H9 (cell line): Measurements from ENCODE around the gene CLPTM1L. TPM values are rescaled to one million over a fixed set of nuclear protein-coding genes. Genes with fewer than 3 reads are reported as not detected.
A peak's percentile ranks its signal among the peaks of the same experiment; 100 is the strongest.

Source experiments
- DNase-seq: peaks from one replicate; pipeline ENCODE4 v3.0.0-alpha.2; 2017
- H2AFZ ChIP-seq: one replicate; pipeline ENCODE4 v1.6.1; 2013; ENCODE audit warnings: mild to moderate bottlenecking, low read length, control low read depth, moderate library complexity
- H2AK5ac ChIP-seq: 2 replicates; pipeline ENCODE4 v1.6.1; 2013; ENCODE audit warnings: low read length, control low read depth, mixed read lengths; ENCODE audit not compliant: insufficient read length
- H2BK120ac ChIP-seq: one replicate; pipeline ENCODE4 v1.6.1; 2013; ENCODE audit warnings: low read depth, mild to moderate bottlenecking, low read length, control low read depth, inconsistent platforms; ENCODE audit not compliant: poor library complexity, severe bottlenecking
- H2BK12ac ChIP-seq: 2 replicates; pipeline ENCODE4 v1.6.1; 2013; ENCODE audit warnings: low read length, control low read depth, mixed read lengths, low read depth; ENCODE audit not compliant: insufficient read length
- H2BK15ac ChIP-seq: 2 replicates; pipeline ENCODE4 v1.6.1; 2013; ENCODE audit warnings: low read depth, low read length, control low read depth
- H2BK20ac ChIP-seq: one replicate; pipeline ENCODE4 v1.6.1; 2013; ENCODE audit warnings: low read depth, mild to moderate bottlenecking, low read length, control low read depth, inconsistent platforms; ENCODE audit not compliant: poor library complexity, severe bottlenecking
- H2BK5ac ChIP-seq: 2 replicates; pipeline ENCODE4 v1.6.1; 2013; ENCODE audit warnings: low read length, control low read depth, mixed read lengths; ENCODE audit not compliant: insufficient read length
- H3K14ac ChIP-seq: 2 replicates; pipeline ENCODE4 v1.6.1; 2013; ENCODE audit warnings: low read length, control low read depth; ENCODE audit not compliant: insufficient read depth
- H3K18ac ChIP-seq: 2 replicates; pipeline ENCODE4 v1.6.1; 2013; ENCODE audit warnings: low read depth, mild to moderate bottlenecking, mixed read lengths, low read length, control low read depth; ENCODE audit not compliant: insufficient read length
- H3K23ac ChIP-seq: 2 replicates; pipeline ENCODE4 v1.6.1; 2013; ENCODE audit warnings: low read length, control low read depth, mixed read lengths, low read depth; ENCODE audit not compliant: insufficient read length
- H3K23me2 ChIP-seq: 2 replicates; pipeline ENCODE4 v1.6.1; 2013; ENCODE audit warnings: low read depth, mild to moderate bottlenecking, mixed read lengths, low read length, control low read depth; ENCODE audit not compliant: insufficient read length, poor library complexity, severe bottlenecking
- H3K27ac ChIP-seq: 2 replicates; pipeline ENCODE4 v1.5.1; 2013; ENCODE audit warnings: low read length, control low read depth, mixed read lengths, low read depth; ENCODE audit not compliant: insufficient read length
- H3K27me3 ChIP-seq: 2 replicates; pipeline ENCODE4 v1.6.1; 2013; ENCODE audit warnings: low read length, control low read depth, inconsistent platforms; ENCODE audit not compliant: insufficient read depth
- H3K4ac ChIP-seq: 2 replicates; pipeline ENCODE4 v1.6.1; 2013; ENCODE audit warnings: low read depth, mild to moderate bottlenecking, control low read depth, inconsistent platforms, low read length, moderate library complexity
- H3K4me1 ChIP-seq: 2 replicates; pipeline ENCODE4 v1.6.1; 2013; ENCODE audit warnings: low read length, control low read depth, inconsistent platforms; ENCODE audit not compliant: insufficient read depth
- H3K4me2 ChIP-seq: 2 replicates; pipeline ENCODE4 v1.6.1; 2013; ENCODE audit warnings: low read length, control low read depth, mixed read lengths; ENCODE audit not compliant: insufficient read length, insufficient read depth
- H3K56ac ChIP-seq: 2 replicates; pipeline ENCODE4 v1.6.1; 2013; ENCODE audit warnings: low read depth, mild to moderate bottlenecking, mixed read lengths, low read length, control low read depth; ENCODE audit not compliant: insufficient read length
- H3K79me1 ChIP-seq: 2 replicates; pipeline ENCODE4 v1.6.1; 2013; ENCODE audit warnings: low read depth, mild to moderate bottlenecking, moderate library complexity, low read length, control low read depth, inconsistent platforms; ENCODE audit not compliant: insufficient read depth, poor library complexity, severe bottlenecking
- H3K79me2 ChIP-seq: 2 replicates; pipeline ENCODE4 v1.6.1; 2013; ENCODE audit warnings: low read length, control low read depth, inconsistent platforms; ENCODE audit not compliant: insufficient read depth
- H3K9ac ChIP-seq: 2 replicates; pipeline ENCODE4 v1.6.1; 2013; ENCODE audit warnings: low read length, control low read depth, mixed read lengths; ENCODE audit not compliant: insufficient read length; ENCODE audit errors: extremely low read depth
- H3K9me3 ChIP-seq: one replicate; pipeline ENCODE4 v1.6.1; 2013; ENCODE audit warnings: low read depth, low read length, inconsistent platforms; ENCODE audit not compliant: control insufficient read depth
- H3T11ph ChIP-seq: one replicate; pipeline ENCODE4 v1.6.1; 2013; ENCODE audit warnings: mild to moderate bottlenecking, low read length, control low read depth, inconsistent platforms
- H4K20me1 ChIP-seq: one replicate; pipeline ENCODE4 v1.6.1; 2013; ENCODE audit not compliant: control insufficient read depth, insufficient read length, insufficient read depth
- H4K5ac ChIP-seq: 2 replicates; pipeline ENCODE4 v1.6.1; 2013; ENCODE audit warnings: low read depth, mild to moderate bottlenecking, mixed read lengths, low read length, control low read depth; ENCODE audit not compliant: insufficient read length
- H4K8ac ChIP-seq: replicated peaks from 2 replicates; pipeline ENCODE4 v1.6.1; 2013; ENCODE audit warnings: low read length, control low read depth, mixed read lengths, low read depth; ENCODE audit not compliant: insufficient read length
- H4K91ac ChIP-seq: 2 replicates; pipeline ENCODE4 v1.6.1; 2013; ENCODE audit warnings: low read depth, mild to moderate bottlenecking, moderate library complexity, mixed read lengths, low read length, control low read depth; ENCODE audit not compliant: insufficient read length
- H3K27ac Mint-ChIP-seq, 3 experiments: 2 replicates in 2 of 3; 3 replicates in 1 of 3; pipeline ENCODE4 v1.8.0; 2020 to 2021; ENCODE audit warnings: mixed read lengths in 3 of 3, mild to moderate bottlenecking in 1 of 3, moderate library complexity in 1 of 3
- H3K27me3 Mint-ChIP-seq: 2 replicates; pipeline ENCODE4 v1.8.0; 2021; ENCODE audit warnings: low read depth, mild to moderate bottlenecking, moderate library complexity, mixed read lengths
- H3K36me3 Mint-ChIP-seq, 3 experiments: 2 replicates in 2 of 3; 3 replicates in 1 of 3; pipeline ENCODE4 v1.8.0; 2020 to 2021; ENCODE audit warnings: low read depth in 3 of 3, mixed read lengths in 3 of 3; ENCODE audit not compliant: insufficient read depth in 1 of 3
- H3K4me1 Mint-ChIP-seq, 2 experiments: 2 replicates each; pipeline ENCODE4 v1.8.0; 2020; ENCODE audit warnings: mixed read lengths in 2 of 2
- H3K4me3 Mint-ChIP-seq, 2 experiments: 2 replicates in 1 of 2; 3 replicates in 1 of 2; pipeline ENCODE4 v1.8.0; 2020 to 2021; ENCODE audit warnings: mild to moderate bottlenecking in 2 of 2, mixed read lengths in 2 of 2, moderate library complexity in 1 of 2
- H3K9me3 Mint-ChIP-seq, 2 experiments: 2 replicates in 1 of 2; 3 replicates in 1 of 2; pipeline ENCODE4 v1.8.0; 2020; ENCODE audit warnings: mild to moderate bottlenecking in 2 of 2, mixed read lengths in 2 of 2, moderate library complexity in 1 of 2
- CTCF ChIP-seq: fragments of 200-600 bp; sonication (generic); conservative IDR thresholded peaks from 3 replicates; pipeline ENCODE4 v1.8.0; 2021; ENCODE audit warnings: antibody characterized with exemption, mild to moderate bottlenecking
- WGBS: extraction: QIAGEN DNeasy Blood & Tissue Kit; methylation state at CpG from one replicate; pipeline ENCODE4 v1.1.7; 2013; ENCODE audit warnings: missing lambda C conversion rate, low lambda C conversion rate, mixed read lengths; ENCODE audit not compliant: insufficient read length; ENCODE audit errors: extremely low coverage; 5-methylcytosine and 5-hydroxymethylcytosine counted together
- total RNA-seq: library from RNA; stranded (reverse); gene quantifications from 2 replicates; pipeline ENCODE4 v1.2.1, GENCODE V29; 2021

Gene CLPTM1L
- total RNA-seq, 1 experiment from 2014 or later, result 108 TPM

- Histone ChIP-seq H2BK15ac (no peak overlapping the region), H2BK5ac (no peak overlapping the region), H3K23me2 (no peaks in the 10 kb centered on the region), H3K4ac (no peak overlapping the region), H3K27me3 (no peaks in the 10 kb centered on the region), H2AK5ac (no peak overlapping the region), H4K20me1 (no peaks in the 10 kb centered on the region), H3K4me2 (no peak overlapping the region), H4K91ac (no peak overlapping the region), H4K8ac (no peak overlapping the region), H2BK120ac (no peak overlapping the region), H3K9me3 (no peaks in the 10 kb centered on the region), H2BK12ac (no peak overlapping the region), H3K27ac (no peak overlapping the region), H3K23ac (no peak overlapping the region), H2AFZ (no peak overlapping the region), H3T11ph (no peak overlapping the region), H3K56ac (no peak overlapping the region), H2BK20ac (no peak overlapping the region), H3K9ac (no peak overlapping the region), H3K4me1 (no peaks in the 10 kb centered on the region), H3K18ac (no peak overlapping the region), H3K79me1 (no peaks in the 10 kb centered on the region), H4K5ac (no peak overlapping the region), H3K14ac (no peak overlapping the region; the same call in 1 of the 2 replicates), H3K79me2 (no peaks in the 10 kb centered on the region)
- H3K27me3 Mint-ChIP-seq, result no peaks in the 10 kb centered on the region
- no peaks in the 10 kb centered on the region; a peak in 2 of 5 replicates for H3K9me3 Mint-ChIP-seq
- peak overlapping the region in 1 of 3 experiments; percentile 79; a peak in 1 of 7 replicates for H3K27ac Mint-ChIP-seq
- no peak for TF ChIP-seq CTCF
- H3K36me3 Mint-ChIP-seq, result peaks cover 64 to 83% (median 79%) of the 10 kb centered on the region in 3 experiments
- no CpG with 5 or more reads among the region's 35 CpGs for WGBS
- peaks cover 5% of the 10 kb centered on the region in 2 experiments; a peak in 2 of 4 replicates for H3K4me1 Mint-ChIP-seq
- DNase-seq, result no peak
- no peak overlapping the region for H3K4me3 Mint-ChIP-seq
Observed at GRCh38 chr5:1330847-1331831, 13.8 kb downstream of the CLPTM1L start.
